Neural crest cell (in vitro differentiated cells): ENCODE measurements around the gene MINDY4. TPM values are rescaled to one million over a fixed set of nuclear protein-coding genes. Genes with fewer than 3 reads are reported as not detected.

Experiments used
- DNase-seq: peaks from one replicate; pipeline ENCODE4 v3.0.0; 2021; ENCODE audit warnings: low read depth, mixed read lengths, low spot score
- H3K27ac Mint-ChIP-seq: one replicate; pipeline ENCODE4 v1.8.0; 2021; ENCODE audit warnings: mild to moderate bottlenecking, mixed read lengths; ENCODE audit not compliant: unreplicated experiment
- H3K27me3 Mint-ChIP-seq: 2 replicates; pipeline ENCODE4 v1.8.0; 2021; ENCODE audit warnings: low read depth, mild to moderate bottlenecking, mixed read lengths
- H3K36me3 Mint-ChIP-seq: 2 replicates; pipeline ENCODE4 v1.8.0; 2021; ENCODE audit warnings: low read depth, mild to moderate bottlenecking, mixed read lengths
- H3K4me1 Mint-ChIP-seq: 2 replicates; pipeline ENCODE4 v1.8.0; 2021; ENCODE audit warnings: mixed read lengths
- H3K4me3 Mint-ChIP-seq: one replicate; pipeline ENCODE4 v1.8.0; 2021; ENCODE audit warnings: mild to moderate bottlenecking, mixed read lengths
- H3K9me3 Mint-ChIP-seq: 2 replicates; pipeline ENCODE4 v1.8.0; 2021; ENCODE audit warnings: mixed read lengths
- total RNA-seq: library from RNA; stranded (reverse); gene quantifications from 2 replicates; pipeline ENCODE4 v1.2.1, GENCODE V29; 2021
- TF ChIP-seq, protein P1 (sequence below): fragments of 200-600 bp; sonication (generic); conservative IDR thresholded peaks from 2 replicates; pipeline ENCODE4 v1.5.0; 2021; ENCODE audit warnings: antibody characterized with exemption, mild to moderate bottlenecking

Gene MINDY4
- total RNA-seq, 1 donor from 2014 or later: 9.2 TPM

GRCh38 chr7:30870821-30871518 is 99.8 kb downstream of the MINDY4 start:
- Mint-ChIP-seq H3K36me3 (peaks cover 10% of the 10 kb centered on the region), H3K4me3 (no peak overlapping the region), H3K27ac (no peak overlapping the region), H3K9me3 (no peaks in the 10 kb centered on the region), H3K4me1 (no peaks in the 10 kb centered on the region), H3K27me3 (no peaks in the 10 kb centered on the region)
- DNase-seq: no peak
- TF ChIP-seq, protein P1, sequence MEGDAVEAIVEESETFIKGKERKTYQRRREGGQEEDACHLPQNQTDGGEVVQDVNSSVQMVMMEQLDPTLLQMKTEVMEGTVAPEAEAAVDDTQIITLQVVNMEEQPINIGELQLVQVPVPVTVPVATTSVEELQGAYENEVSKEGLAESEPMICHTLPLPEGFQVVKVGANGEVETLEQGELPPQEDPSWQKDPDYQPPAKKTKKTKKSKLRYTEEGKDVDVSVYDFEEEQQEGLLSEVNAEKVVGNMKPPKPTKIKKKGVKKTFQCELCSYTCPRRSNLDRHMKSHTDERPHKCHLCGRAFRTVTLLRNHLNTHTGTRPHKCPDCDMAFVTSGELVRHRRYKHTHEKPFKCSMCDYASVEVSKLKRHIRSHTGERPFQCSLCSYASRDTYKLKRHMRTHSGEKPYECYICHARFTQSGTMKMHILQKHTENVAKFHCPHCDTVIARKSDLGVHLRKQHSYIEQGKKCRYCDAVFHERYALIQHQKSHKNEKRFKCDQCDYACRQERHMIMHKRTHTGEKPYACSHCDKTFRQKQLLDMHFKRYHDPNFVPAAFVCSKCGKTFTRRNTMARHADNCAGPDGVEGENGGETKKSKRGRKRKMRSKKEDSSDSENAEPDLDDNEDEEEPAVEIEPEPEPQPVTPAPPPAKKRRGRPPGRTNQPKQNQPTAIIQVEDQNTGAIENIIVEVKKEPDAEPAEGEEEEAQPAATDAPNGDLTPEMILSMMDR: no peak

- no peak overlapping the region for H3K27ac Mint-ChIP-seq
- TF ChIP-seq, protein P1: no peak
- H3K36me3 Mint-ChIP-seq: peaks cover 12% of the 10 kb centered on the region
- no peak for DNase-seq
- no peak overlapping the region for H3K4me3 Mint-ChIP-seq
- H3K9me3 Mint-ChIP-seq: no peaks in the 10 kb centered on the region
- no peaks in the 10 kb centered on the region for H3K27me3 Mint-ChIP-seq
- H3K4me1 Mint-ChIP-seq: no peaks in the 10 kb centered on the region
Observed at GRCh38 chr7:30871655-30872054, 100.4 kb downstream of the MINDY4 start.

DNA sequence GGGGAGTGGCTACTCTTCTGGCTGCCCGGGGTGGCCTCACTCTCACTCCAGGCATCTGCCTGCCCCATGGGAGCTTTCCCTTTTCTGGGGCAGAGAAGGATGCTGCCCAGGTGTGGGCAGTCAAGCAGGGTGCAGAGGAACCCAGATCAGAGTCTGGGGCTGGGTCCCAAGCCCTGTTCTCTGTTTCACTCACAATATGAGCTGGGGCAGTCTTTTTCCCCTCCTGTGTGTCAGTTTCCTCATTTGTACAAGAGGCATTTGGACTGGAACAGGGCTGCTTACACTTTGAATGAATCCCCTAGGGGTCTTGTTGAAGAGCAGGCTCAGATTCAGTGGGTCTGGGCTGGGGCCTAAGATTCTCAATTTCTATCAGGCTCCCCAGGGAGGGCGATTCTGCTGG is 102.0 kb downstream of the MINDY4 start:
- TF ChIP-seq, protein P1: no peak
- Mint-ChIP-seq H3K27ac (no peak overlapping the region), H3K4me3 (no peak overlapping the region), H3K27me3 (no peaks in the 10 kb centered on the region), H3K4me1 (no peaks in the 10 kb centered on the region), H3K36me3 (peaks cover 12% of the 10 kb centered on the region), H3K9me3 (no peaks in the 10 kb centered on the region)
- DNase-seq: no peak

DNA sequence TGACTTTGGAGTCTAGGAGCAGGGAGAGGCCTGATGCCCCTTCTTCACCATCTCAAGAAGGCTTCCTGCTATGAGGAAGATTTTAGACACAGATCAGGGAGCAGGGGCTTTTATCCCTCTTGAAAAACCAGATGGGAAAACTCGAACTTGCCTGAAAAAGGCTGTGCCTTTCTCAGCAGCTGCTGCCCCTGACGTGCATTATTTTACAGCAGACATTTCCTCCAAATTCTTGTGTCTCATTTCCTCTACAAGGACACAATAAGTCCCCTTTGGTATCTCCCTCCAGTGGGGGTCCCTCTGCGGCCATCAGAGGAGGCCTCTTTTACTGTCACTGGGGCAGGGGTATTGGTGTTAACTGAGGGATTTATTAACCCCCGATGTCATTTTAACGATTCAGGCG is 102.4 kb downstream of the MINDY4 start:
- TF ChIP-seq, protein P1: no peak
- Mint-ChIP-seq H3K27me3 (no peaks in the 10 kb centered on the region), H3K36me3 (peaks cover 12% of the 10 kb centered on the region), H3K27ac (no peak overlapping the region), H3K4me1 (no peaks in the 10 kb centered on the region), H3K4me3 (no peak overlapping the region), H3K9me3 (no peaks in the 10 kb centered on the region)
- no peak for DNase-seq

GRCh38 chr7:30874656-30875302 is 103.6 kb downstream of the MINDY4 start:
- H3K27me3 Mint-ChIP-seq: no peaks in the 10 kb centered on the region
- TF ChIP-seq, protein P1: no peak
- H3K27ac Mint-ChIP-seq: no peak overlapping the region
- peaks cover 15% of the 10 kb centered on the region for H3K36me3 Mint-ChIP-seq
- no peak overlapping the region for H3K4me3 Mint-ChIP-seq
- DNase-seq: no peak
- H3K4me1 Mint-ChIP-seq: peaks cover 9% of the 10 kb centered on the region
- H3K9me3 Mint-ChIP-seq: no peaks in the 10 kb centered on the region
